Right lung (tissue), 10 donors: Measurements from ENCODE around the gene CRYBA4. TPM values are rescaled to one million over a fixed set of nuclear protein-coding genes. Genes with fewer than 3 reads are reported as not detected.

Experiments
- DNase-seq, 2 donors: peaks; one replicate each; pipeline ENCODE4 v3.0.0-alpha.2; 2013
- long read RNA-seq, 8 donors: transcript quantifications; one replicate each; lab custom pipeline, GENCODE V29; 2026
- polyA plus RNA-seq, 5 donors: library from polyadenylated mRNA; unstranded; fragments of 120-200 nt; gene quantifications; one replicate each; pipeline versions ENCODE4 v1.2.1 to v1.2.3, GENCODE V29; 2013; ENCODE audit warnings: inconsistent platforms in 1 of 5, low replicate concordance in 1 of 5; ENCODE audit not compliant: insufficient read length in 5 of 5, insufficient read depth in 1 of 5

Gene CRYBA4
- polyA plus RNA-seq, result under 1 TPM in 4 of 5 donors, not detected in 1; 0.32 to 0.91 (median 0.46) TPM
- long read RNA-seq, donor 1, result 0 reads
- long read RNA-seq, donor 2, result 0 reads
- long read RNA-seq, donor 3, result 0 reads
- long read RNA-seq, donor 4, result 0 reads
- long read RNA-seq, donor 5, result 0 reads
- long read RNA-seq, donor 6, result 0 reads
- long read RNA-seq, donor 7, result 0 reads
- long read RNA-seq, donor 8, partial matches to known transcripts, result 0 of 1 reads
- long read RNA-seq, donor 8, other reads (novel, unspliced or antisense), result 0 of 1 reads

- no peak for DNase-seq
These were observed at the start of gene CRYBA4 for GRCh38 chr22:26621663-26622062. Gene CRYBA4, plus strand, starts transcription at chr22:26621963. Its CDS starts 634 bp downstream, at chr22:26622597.

- DNase-seq, result peak in 1 of 2 donors; percentile 51
These were observed 48.6 kb upstream of the CRYBA4 start for GRCh38 chr22:26573026-26573662.

GRCh38 chr22:26574001-26574723 lies 47.6 kb upstream of the CRYBA4 start:
- no peak for DNase-seq

- DNase-seq, result no peak
These were observed 45.6 kb upstream of the CRYBA4 start for GRCh38 chr22:26576026-26576680.

- no peak for DNase-seq
These were observed 44.7 kb upstream of the CRYBA4 start for GRCh38 chr22:26577081-26577480.

- no peak for DNase-seq
These were observed 42.4 kb upstream of the CRYBA4 start for GRCh38 chr22:26579331-26579886.

GRCh38 chr22:26580240-26580962 lies 41.4 kb upstream of the CRYBA4 start:
- DNase-seq, result no peak

- DNase-seq, result no peak
These were observed 40.7 kb upstream of the CRYBA4 start for GRCh38 chr22:26581026-26581425.

- no peak for DNase-seq
These were observed 40.1 kb upstream of the CRYBA4 start for GRCh38 chr22:26581633-26582168.

- DNase-seq, result no peak
These were observed 37.8 kb upstream of the CRYBA4 start for GRCh38 chr22:26584010-26584409.

GRCh38 chr22:26585104-26585790 lies 36.5 kb upstream of the CRYBA4 start:
- no peak for DNase-seq

GRCh38 chr22:26586556-26587325 lies 35.0 kb upstream of the CRYBA4 start:
- DNase-seq, result no peak

GRCh38 chr22:26587991-26588613 lies 33.7 kb upstream of the CRYBA4 start:
- DNase-seq, result no peak

- no peak for DNase-seq
These were observed 32.9 kb upstream of the CRYBA4 start for GRCh38 chr22:26588729-26589366.

GRCh38 chr22:26589367-26589844 lies 32.4 kb upstream of the CRYBA4 start:
- DNase-seq, result no peak

GRCh38 chr22:26589845-26590736 lies 31.7 kb upstream of the CRYBA4 start, which contains the start of gene TPST2:
Gene TPST2, minus strand, starts transcription at chr22:26590132. Its CDS starts 48,502 bp downstream, at chr22:26541630.
- DNase-seq, result peak; percentile 75 to 79

GRCh38 chr22:26592421-26592891 lies 29.3 kb upstream of the CRYBA4 start:
- no peak for DNase-seq
